ENCODE measurements around the gene CRYGS.

DNA sequence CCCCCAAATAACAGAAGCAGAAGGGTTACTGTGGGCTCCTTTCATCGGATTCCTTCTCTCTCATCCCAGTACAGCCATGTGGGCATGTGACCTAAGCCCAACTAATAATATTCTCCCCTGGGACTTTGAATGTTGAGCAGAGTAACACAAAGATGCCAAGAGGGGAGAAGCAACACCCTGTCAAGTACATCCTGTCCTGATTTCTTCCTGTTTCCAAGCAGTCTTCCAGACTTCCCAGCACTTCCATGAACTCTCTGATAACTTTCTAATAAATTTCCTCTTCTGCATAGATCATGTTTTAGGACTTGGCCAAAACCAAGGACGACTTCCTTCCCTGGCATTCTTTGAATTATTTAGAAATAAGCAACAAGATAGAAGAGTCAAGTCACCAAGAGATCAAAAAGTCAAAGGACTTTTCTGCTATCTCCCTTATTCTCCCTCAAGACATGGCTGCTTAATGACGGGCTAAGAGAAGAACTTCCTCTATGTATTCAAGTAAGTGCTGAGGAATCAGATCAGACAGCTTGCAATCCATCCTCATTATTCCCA, 37.9 kb downstream of the CRYGS start:
- no peak for TF ChIP-seq EZH2 (IDR thresholded peaks at IDR 0.05)
- TF ChIP-seq POLR2AphosphoS5 (IDR thresholded peaks at IDR 0.05; ENCODE audit: borderline replicate concordance, low read depth, low read length) = no peak
